Tibial nerve (tissue), 4 donors: ENCODE data around the gene SCP2.

Experiments
- EP300 ChIP-seq, 2 donors: sonication (generic); formaldehyde crosslinking; IDR thresholded peaks; one replicate each; pipeline ENCODE4 v1.6.1; 2017; ENCODE audit warnings: antibody characterized with exemption in 2 of 2, mild to moderate bottlenecking in 1 of 2
- POLR2A ChIP-seq, 2 donors: fragments of 450-650 bp; IDR thresholded peaks; one replicate each; pipeline ENCODE4 v1.6.1; 2017; ENCODE audit warnings: antibody characterized with exemption in 2 of 2, mild to moderate bottlenecking in 2 of 2, moderate library complexity in 2 of 2
- TF ChIP-seq, protein P1 (sequence below), 5 experiments: fragments of 200-600 bp in 3 of 5; fragments of 450-650 bp in 2 of 5; sonication (generic) in 3 of 5; IDR thresholded peaks; one replicate each; pipeline ENCODE4 v1.5.1; 2016 to 2019; ENCODE audit warnings: antibody characterized with exemption in 5 of 5, mild to moderate bottlenecking in 3 of 5, moderate library complexity in 2 of 5

DNA sequence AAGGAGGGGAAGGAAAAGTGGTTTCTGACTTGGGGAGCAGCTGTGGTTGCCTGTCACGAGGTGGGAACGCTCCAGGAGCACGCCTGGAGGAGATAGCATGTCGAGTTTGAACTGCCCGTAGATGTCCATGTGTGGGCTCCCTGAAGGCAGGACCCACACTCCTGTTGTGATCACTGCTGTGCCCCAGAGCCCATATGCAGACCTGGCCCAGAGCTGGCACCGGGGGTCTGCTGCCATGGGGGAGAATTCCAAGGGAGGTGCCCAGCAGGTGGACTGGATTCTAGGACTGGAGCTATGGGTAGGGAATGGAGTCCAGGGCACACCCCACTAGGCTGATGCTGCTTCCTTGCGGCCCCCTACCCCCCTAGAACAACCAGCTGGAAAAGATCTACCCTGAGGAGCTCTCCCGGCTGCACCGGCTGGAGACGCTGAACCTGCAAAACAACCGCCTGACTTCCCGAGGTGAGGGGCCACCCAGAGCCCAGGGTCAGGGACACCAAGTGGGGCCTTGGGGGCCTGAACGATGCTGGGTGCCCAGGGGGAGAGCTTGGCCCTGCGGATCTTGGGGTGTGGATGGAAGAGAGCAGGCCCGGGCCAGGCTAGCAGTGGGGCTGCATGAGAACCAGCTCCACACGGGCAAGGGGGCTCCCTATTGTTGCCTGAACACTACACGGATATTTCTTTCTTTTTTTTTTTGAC, 144.2 kb downstream of the SCP2 start:
- TF ChIP-seq, protein P1, sequence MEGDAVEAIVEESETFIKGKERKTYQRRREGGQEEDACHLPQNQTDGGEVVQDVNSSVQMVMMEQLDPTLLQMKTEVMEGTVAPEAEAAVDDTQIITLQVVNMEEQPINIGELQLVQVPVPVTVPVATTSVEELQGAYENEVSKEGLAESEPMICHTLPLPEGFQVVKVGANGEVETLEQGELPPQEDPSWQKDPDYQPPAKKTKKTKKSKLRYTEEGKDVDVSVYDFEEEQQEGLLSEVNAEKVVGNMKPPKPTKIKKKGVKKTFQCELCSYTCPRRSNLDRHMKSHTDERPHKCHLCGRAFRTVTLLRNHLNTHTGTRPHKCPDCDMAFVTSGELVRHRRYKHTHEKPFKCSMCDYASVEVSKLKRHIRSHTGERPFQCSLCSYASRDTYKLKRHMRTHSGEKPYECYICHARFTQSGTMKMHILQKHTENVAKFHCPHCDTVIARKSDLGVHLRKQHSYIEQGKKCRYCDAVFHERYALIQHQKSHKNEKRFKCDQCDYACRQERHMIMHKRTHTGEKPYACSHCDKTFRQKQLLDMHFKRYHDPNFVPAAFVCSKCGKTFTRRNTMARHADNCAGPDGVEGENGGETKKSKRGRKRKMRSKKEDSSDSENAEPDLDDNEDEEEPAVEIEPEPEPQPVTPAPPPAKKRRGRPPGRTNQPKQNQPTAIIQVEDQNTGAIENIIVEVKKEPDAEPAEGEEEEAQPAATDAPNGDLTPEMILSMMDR (IDR thresholded peaks at IDR 0.05) = no peak
- TF ChIP-seq EP300 (IDR thresholded peaks at IDR 0.05) (no peak), POLR2A (IDR thresholded peaks at IDR 0.05) (no peak)
